Calu3 (cell line): Measurements from ENCODE around the gene DNAI4. TPM values are rescaled to one million over a fixed set of nuclear protein-coding genes. Genes with fewer than 3 reads are reported as not detected.

Experiments
- BruUV-seq: library from RNA; stranded (reverse); fragments of 400-500 nt; replicated peaks from 2 replicates; lab custom pipeline; 2021; lab: Mats Ljungman, UMichigan
- CTCF ChIA-PET: fragments of 300-600 bp; sonication (Branson Sonifier 250); formaldehyde crosslinking; loops from one replicate; lab custom pipeline; 2022; ENCODE audit warnings: antibody characterized with exemption; lab: Charles Lee
- DNase-seq: peaks from one replicate; pipeline ENCODE4 v3.0.0; 2022
- H3K27ac Mint-ChIP-seq: one replicate; pipeline ENCODE4 v1.8.0; 2022; ENCODE audit warnings: mixed read lengths; ENCODE audit not compliant: unreplicated experiment
- H3K27me3 Mint-ChIP-seq: one replicate; pipeline ENCODE4 v1.8.0; 2022; ENCODE audit warnings: mixed read lengths; ENCODE audit not compliant: unreplicated experiment
- H3K36me3 Mint-ChIP-seq: one replicate; pipeline ENCODE4 v1.8.0; 2022; ENCODE audit warnings: mild to moderate bottlenecking, moderate library complexity, mixed read lengths; ENCODE audit not compliant: insufficient read depth, unreplicated experiment
- H3K4me1 Mint-ChIP-seq: one replicate; pipeline ENCODE4 v1.8.0; 2022; ENCODE audit warnings: mild to moderate bottlenecking, low read depth, mixed read lengths; ENCODE audit not compliant: unreplicated experiment
- H3K4me3 Mint-ChIP-seq: one replicate; pipeline ENCODE4 v1.8.0; 2022; ENCODE audit warnings: mild to moderate bottlenecking, low read depth, moderate library complexity, mixed read lengths; ENCODE audit not compliant: unreplicated experiment
- H3K9me3 Mint-ChIP-seq: one replicate; pipeline ENCODE4 v1.8.0; 2022; ENCODE audit warnings: low read depth, mixed read lengths; ENCODE audit not compliant: unreplicated experiment
- intact Hi-C: fragments of 100-400 bp; cut with micrococcal nuclease; formaldehyde crosslinking; loops from one replicate; pipeline ENCODE4 v1.10.0; 2022; ENCODE audit not compliant: unreplicated experiment
- total RNA-seq: library from RNA; stranded (reverse); gene quantifications from 2 replicates; pipeline ENCODE4 v1.2.3, GENCODE V29; 2022
- TF ChIP-seq, protein P1 (sequence below): fragments of 200-600 bp; IDR thresholded peaks from one replicate; pipeline ENCODE4 v1.8.0; 2022; ENCODE audit warnings: antibody characterized with exemption; ENCODE audit not compliant: unreplicated experiment

DNAI4 gene
- total RNA-seq, 1 experiment from 2014 or later, result 5.6 TPM

DNA sequence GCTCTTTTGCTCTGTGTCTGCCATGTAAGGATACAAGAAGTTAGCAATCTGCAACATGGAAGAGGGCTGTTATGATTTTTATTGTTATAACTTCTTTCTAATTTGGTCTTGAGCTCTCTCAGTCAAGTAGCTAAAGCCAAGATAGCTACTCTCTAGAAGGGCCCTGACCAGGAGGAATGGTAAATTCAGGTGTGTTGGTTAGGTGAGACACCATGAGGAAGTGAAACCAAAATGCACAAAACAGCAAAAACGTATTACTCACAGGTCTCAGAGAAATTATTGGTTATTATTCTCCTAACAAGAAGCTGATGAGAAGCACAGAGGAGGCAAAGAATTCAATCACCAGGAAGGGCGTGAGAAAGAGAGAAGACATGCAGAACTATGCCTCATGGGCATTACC lies 71.8 kb downstream of the DNAI4 start:
- no peaks in the 10 kb centered on the region for H3K27me3 Mint-ChIP-seq
- intact Hi-C loops, result no loop called here
- no TSS peak for BruUV-seq
- no peak overlapping the region for H3K27ac Mint-ChIP-seq
- TF ChIP-seq, protein P1, sequence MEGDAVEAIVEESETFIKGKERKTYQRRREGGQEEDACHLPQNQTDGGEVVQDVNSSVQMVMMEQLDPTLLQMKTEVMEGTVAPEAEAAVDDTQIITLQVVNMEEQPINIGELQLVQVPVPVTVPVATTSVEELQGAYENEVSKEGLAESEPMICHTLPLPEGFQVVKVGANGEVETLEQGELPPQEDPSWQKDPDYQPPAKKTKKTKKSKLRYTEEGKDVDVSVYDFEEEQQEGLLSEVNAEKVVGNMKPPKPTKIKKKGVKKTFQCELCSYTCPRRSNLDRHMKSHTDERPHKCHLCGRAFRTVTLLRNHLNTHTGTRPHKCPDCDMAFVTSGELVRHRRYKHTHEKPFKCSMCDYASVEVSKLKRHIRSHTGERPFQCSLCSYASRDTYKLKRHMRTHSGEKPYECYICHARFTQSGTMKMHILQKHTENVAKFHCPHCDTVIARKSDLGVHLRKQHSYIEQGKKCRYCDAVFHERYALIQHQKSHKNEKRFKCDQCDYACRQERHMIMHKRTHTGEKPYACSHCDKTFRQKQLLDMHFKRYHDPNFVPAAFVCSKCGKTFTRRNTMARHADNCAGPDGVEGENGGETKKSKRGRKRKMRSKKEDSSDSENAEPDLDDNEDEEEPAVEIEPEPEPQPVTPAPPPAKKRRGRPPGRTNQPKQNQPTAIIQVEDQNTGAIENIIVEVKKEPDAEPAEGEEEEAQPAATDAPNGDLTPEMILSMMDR, result no peak
- H3K36me3 Mint-ChIP-seq, result no peaks in the 10 kb centered on the region
- CTCF ChIA-PET, result no interaction called here
- H3K9me3 Mint-ChIP-seq, result peaks cover 6% of the 10 kb centered on the region
- H3K4me3 Mint-ChIP-seq, result no peak overlapping the region
- H3K4me1 Mint-ChIP-seq, result no peaks in the 10 kb centered on the region
- DNase-seq, result no peak

DNA sequence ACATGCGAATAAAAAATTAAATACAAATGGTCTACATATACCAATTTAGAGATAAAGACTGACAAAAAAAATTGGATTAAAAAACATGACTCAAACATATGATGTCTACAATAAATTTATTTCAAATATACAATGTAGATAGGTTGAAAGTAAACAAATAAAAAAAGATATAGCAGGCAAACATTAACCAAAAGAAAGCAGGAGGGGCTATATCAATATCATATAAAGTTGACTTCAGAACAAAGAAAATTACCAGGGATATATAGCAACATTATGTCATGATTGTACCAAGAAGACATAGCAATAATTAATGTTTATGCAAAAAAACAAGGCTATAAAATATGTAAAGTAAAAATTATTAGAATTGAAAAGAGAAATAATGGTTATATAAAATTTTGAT lies 73.7 kb downstream of the DNAI4 start:
- TF ChIP-seq, protein P1, result no peak
- Mint-ChIP-seq H3K4me1 (no peaks in the 10 kb centered on the region), H3K27ac (no peak overlapping the region), H3K27me3 (no peaks in the 10 kb centered on the region), H3K9me3 (peaks cover 6% of the 10 kb centered on the region), H3K36me3 (no peaks in the 10 kb centered on the region), H3K4me3 (no peak overlapping the region)
- no TSS peak for BruUV-seq
- intact Hi-C loops, result no loop called here
- CTCF ChIA-PET, result no interaction called here
- no peak for DNase-seq

GRCh38 chr1:66848193-66848592 lies 76.5 kb downstream of the DNAI4 start:
- Mint-ChIP-seq H3K36me3 (no peaks in the 10 kb centered on the region), H3K27ac (no peak overlapping the region), H3K27me3 (no peaks in the 10 kb centered on the region), H3K9me3 (peaks cover 6% of the 10 kb centered on the region), H3K4me3 (no peak overlapping the region), H3K4me1 (no peaks in the 10 kb centered on the region)
- intact Hi-C loops, result no loop called here
- CTCF ChIA-PET, result no interaction called here
- TF ChIP-seq, protein P1, result no peak
- BruUV-seq, result no TSS peak
- no peak for DNase-seq

GRCh38 chr1:66840929-66841328 lies 83.7 kb downstream of the DNAI4 start:
- BruUV-seq, result no TSS peak
- no peak for DNase-seq
- no peak overlapping the region for H3K4me3 Mint-ChIP-seq
- H3K9me3 Mint-ChIP-seq, result no peaks in the 10 kb centered on the region
- no peaks in the 10 kb centered on the region for H3K4me1 Mint-ChIP-seq
- TF ChIP-seq, protein P1, result no peak
- H3K27me3 Mint-ChIP-seq, result no peaks in the 10 kb centered on the region
- intact Hi-C loops, result no loop called here
- no peak overlapping the region for H3K27ac Mint-ChIP-seq
- no peaks in the 10 kb centered on the region for H3K36me3 Mint-ChIP-seq
- CTCF ChIA-PET, result no interaction called here
